Stimulated activated memory B cell treated with anti-CD40 and anti-IgM and Interleukin-4, amounts not matched to agents 10 μg/mL and 1 μg/mL and 100 μg/mL, for 72 hours (primary cell): Measurements from ENCODE around the gene INTS15.

Experiments used
- ATAC-seq: fragments of 150-1000 bp; cut with Tn5 transposase; 2 replicates; pipeline ENCODE4 v1.10.0; 2021
- H3K27ac Mint-ChIP-seq: one replicate; pipeline ENCODE4 v1.8.0; 2022; ENCODE audit warnings: mild to moderate bottlenecking, mixed read lengths
- H3K27me3 Mint-ChIP-seq: one replicate; pipeline ENCODE4 v1.8.0; 2022; ENCODE audit warnings: mixed read lengths
- H3K36me3 Mint-ChIP-seq: one replicate; pipeline ENCODE4 v1.8.0; 2022; ENCODE audit warnings: mixed read lengths
- H3K4me1 Mint-ChIP-seq: one replicate; pipeline ENCODE4 v1.8.0; 2022; ENCODE audit warnings: mixed read lengths
- H3K4me3 Mint-ChIP-seq: one replicate; pipeline ENCODE4 v1.8.0; 2022; ENCODE audit warnings: mild to moderate bottlenecking, moderate library complexity, mixed read lengths
- H3K9me3 Mint-ChIP-seq: one replicate; pipeline ENCODE4 v1.8.0; 2022; ENCODE audit warnings: mixed read lengths

The INTS15 gene

GRCh38 chr7:6642239-6642839 lies 52.5 kb downstream of the INTS15 start:
- Mint-ChIP-seq H3K27ac (peak overlapping the region; percentile 17), H3K27me3 (no peaks in the 10 kb centered on the region), H3K9me3 (peaks cover 3% of the 10 kb centered on the region), H3K4me3 (no peak overlapping the region), H3K36me3 (peaks cover 72% of the 10 kb centered on the region), H3K4me1 (peaks cover 41% of the 10 kb centered on the region)
- ATAC-seq, result no peak

DNA sequence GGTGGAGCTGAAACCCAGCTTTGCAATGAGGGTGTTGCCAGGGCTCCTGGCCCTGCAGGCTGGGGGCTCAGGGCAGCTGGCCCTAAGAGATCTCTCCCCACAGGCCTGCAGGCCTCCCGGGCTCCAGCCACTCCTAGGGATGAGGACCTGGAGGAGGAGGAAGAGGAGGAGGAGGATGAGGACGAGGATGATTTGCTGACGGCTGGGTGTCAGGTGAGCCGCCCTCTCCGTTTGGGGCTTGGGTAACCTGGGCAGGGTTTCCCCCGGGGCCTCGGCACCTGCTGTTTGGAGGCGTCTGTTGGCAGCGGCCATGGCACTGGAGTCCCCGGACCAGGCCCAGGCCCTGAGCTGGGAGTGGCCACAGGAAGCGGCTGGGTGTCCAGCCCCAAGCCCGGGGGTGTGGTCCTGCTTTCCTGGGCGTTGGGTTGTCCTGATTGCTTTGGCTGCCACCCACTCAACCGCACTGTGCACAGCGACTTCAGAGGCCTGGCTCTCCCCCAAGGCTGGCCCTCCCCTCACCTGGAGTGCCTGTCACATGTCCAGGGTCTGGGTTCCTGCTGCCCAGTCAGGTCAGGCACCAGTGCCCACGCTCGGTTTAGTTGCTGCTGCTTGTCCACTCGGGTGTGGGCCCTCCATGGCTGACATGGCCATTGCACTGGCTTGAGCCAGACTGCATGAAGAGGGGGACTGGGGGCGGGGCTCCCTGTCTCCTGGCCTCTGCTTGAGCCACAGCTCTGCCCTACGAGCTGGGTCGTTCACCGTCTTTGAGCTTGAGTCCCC lies 53.2 kb downstream of the INTS15 start:
- Mint-ChIP-seq H3K27ac (no peak overlapping the region), H3K4me1 (peaks cover 36% of the 10 kb centered on the region), H3K4me3 (no peak overlapping the region), H3K27me3 (no peaks in the 10 kb centered on the region), H3K36me3 (peaks cover 79% of the 10 kb centered on the region), H3K9me3 (peaks cover 3% of the 10 kb centered on the region)
- no peak for ATAC-seq

GRCh38 chr7:6643915-6644625 lies 54.2 kb downstream of the INTS15 start:
- Mint-ChIP-seq H3K36me3 (peaks cover 87% of the 10 kb centered on the region), H3K4me3 (no peak overlapping the region), H3K9me3 (peaks cover 2% of the 10 kb centered on the region), H3K27ac (no peak overlapping the region), H3K27me3 (no peaks in the 10 kb centered on the region), H3K4me1 (peaks cover 25% of the 10 kb centered on the region)
- peak; percentile 18 for ATAC-seq

GRCh38 chr7:6644728-6645127 lies 54.9 kb downstream of the INTS15 start:
- no peak for ATAC-seq
- peaks cover 19% of the 10 kb centered on the region for H3K4me1 Mint-ChIP-seq
- H3K9me3 Mint-ChIP-seq, result no peaks in the 10 kb centered on the region
- no peak overlapping the region for H3K27ac Mint-ChIP-seq
- H3K27me3 Mint-ChIP-seq, result no peaks in the 10 kb centered on the region
- peaks cover 84% of the 10 kb centered on the region for H3K36me3 Mint-ChIP-seq
- no peak overlapping the region for H3K4me3 Mint-ChIP-seq

GRCh38 chr7:6646465-6646864 lies 56.6 kb downstream of the INTS15 start:
- no peaks in the 10 kb centered on the region for H3K27me3 Mint-ChIP-seq
- no peak overlapping the region for H3K27ac Mint-ChIP-seq
- H3K9me3 Mint-ChIP-seq, result no peaks in the 10 kb centered on the region

GRCh38 chr7:6647080-6647479 lies 57.3 kb downstream of the INTS15 start:
- Mint-ChIP-seq H3K9me3 (no peaks in the 10 kb centered on the region), H3K27ac (no peak overlapping the region), H3K4me1 (peaks cover under 1% of the 10 kb centered on the region), H3K4me3 (no peak overlapping the region), H3K27me3 (no peaks in the 10 kb centered on the region), H3K36me3 (peaks cover 92% of the 10 kb centered on the region)
- no peak for ATAC-seq

More at GRCh38 chr7:6646465-6646864, 56.6 kb downstream of the INTS15 start:
- no peak for ATAC-seq
- Mint-ChIP-seq H3K4me3 (no peak overlapping the region), H3K4me1 (peaks cover 7% of the 10 kb centered on the region), H3K36me3 (peaks cover 92% of the 10 kb centered on the region)

- Mint-ChIP-seq H3K27me3 (no peaks in the 10 kb centered on the region), H3K27ac (no peak overlapping the region)
These were observed 57.7 kb downstream of the INTS15 start for GRCh38 chr7:6647541-6647940.

GRCh38 chr7:6648066-6648814 lies 58.4 kb downstream of the INTS15 start:
- no peaks in the 10 kb centered on the region for H3K9me3 Mint-ChIP-seq
- no peak overlapping the region for H3K4me3 Mint-ChIP-seq
- H3K27me3 Mint-ChIP-seq, result no peaks in the 10 kb centered on the region
- H3K27ac Mint-ChIP-seq, result no peak overlapping the region
- H3K4me1 Mint-ChIP-seq, result no peaks in the 10 kb centered on the region
- no peak for ATAC-seq
- H3K36me3 Mint-ChIP-seq, result peaks cover 87% of the 10 kb centered on the region

More at GRCh38 chr7:6647541-6647940, 57.7 kb downstream of the INTS15 start:
- Mint-ChIP-seq H3K4me3 (no peak overlapping the region), H3K9me3 (no peaks in the 10 kb centered on the region), H3K4me1 (no peaks in the 10 kb centered on the region), H3K36me3 (peaks cover 91% of the 10 kb centered on the region)
- ATAC-seq, result no peak

- H3K27me3 Mint-ChIP-seq, result no peaks in the 10 kb centered on the region
- no peak overlapping the region for H3K27ac Mint-ChIP-seq
- ATAC-seq, result no peak
- no peak overlapping the region for H3K4me3 Mint-ChIP-seq
- H3K4me1 Mint-ChIP-seq, result no peaks in the 10 kb centered on the region
- H3K36me3 Mint-ChIP-seq, result peaks cover 82% of the 10 kb centered on the region
- no peaks in the 10 kb centered on the region for H3K9me3 Mint-ChIP-seq
These were observed 58.9 kb downstream of the INTS15 start for GRCh38 chr7:6648815-6649104.

DNA sequence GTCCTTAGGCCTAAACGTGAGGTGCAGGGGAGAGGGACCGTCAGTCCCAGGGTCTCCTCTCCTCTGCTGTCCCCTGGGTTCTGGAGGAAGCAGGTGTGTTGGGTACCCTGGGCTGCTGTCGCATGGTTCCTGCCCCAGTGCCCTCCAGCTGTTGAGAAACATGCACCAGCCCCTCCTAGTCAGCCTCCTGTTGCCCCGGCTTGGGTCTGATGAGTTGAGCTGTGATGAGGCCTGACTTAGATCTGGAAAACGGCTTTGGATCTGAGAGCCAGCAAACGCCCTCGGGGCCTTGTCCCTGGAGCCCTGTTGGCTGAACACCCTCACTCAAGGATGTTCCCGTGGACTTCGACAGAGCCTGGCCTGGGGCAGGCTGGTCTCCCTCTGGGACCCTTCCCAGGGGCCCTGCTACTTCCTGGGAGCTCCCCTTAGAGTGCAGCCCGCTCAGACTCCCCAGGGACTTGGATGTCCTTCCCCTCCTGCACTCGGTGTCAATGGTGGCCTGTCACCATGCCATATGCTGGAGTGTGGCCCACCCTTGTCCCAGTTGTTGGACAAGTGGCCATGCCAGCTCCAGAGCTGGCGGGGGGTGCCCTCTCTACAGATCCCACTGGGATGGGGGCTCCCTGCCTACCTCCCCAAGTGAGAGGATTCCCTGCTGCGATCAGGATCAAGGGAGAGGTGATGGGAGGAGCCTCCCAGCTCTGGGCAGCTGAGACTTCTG lies 59.6 kb downstream of the INTS15 start:
- Mint-ChIP-seq H3K9me3 (no peaks in the 10 kb centered on the region), H3K4me1 (no peaks in the 10 kb centered on the region), H3K27ac (no peak overlapping the region), H3K4me3 (no peak overlapping the region), H3K27me3 (no peaks in the 10 kb centered on the region), H3K36me3 (peaks cover 76% of the 10 kb centered on the region)
- no peak for ATAC-seq

DNA sequence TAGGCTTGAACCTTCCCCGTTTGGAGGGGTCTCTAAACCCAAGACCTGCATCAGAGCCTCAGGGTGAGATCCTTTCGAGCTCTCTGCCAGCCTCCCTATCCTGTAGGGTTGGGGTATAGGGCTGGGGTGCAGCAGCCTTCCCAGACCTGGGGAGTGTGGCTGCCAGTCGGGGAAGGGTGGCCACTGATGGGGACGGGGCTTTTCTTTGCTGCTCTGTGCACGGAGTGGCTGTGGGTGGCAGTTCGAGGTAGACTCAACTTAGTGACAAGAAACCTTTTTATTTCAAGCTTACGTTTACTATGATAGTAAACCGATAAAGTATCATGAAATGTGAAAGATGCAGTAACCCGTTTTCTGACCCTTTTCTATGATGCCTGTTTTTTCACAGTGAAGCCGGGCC lies 60.3 kb downstream of the INTS15 start:
- H3K27ac Mint-ChIP-seq, result no peak overlapping the region
- no peak overlapping the region for H3K4me3 Mint-ChIP-seq
- H3K27me3 Mint-ChIP-seq, result no peaks in the 10 kb centered on the region
- no peak for ATAC-seq
- no peaks in the 10 kb centered on the region for H3K9me3 Mint-ChIP-seq
- H3K4me1 Mint-ChIP-seq, result no peaks in the 10 kb centered on the region
- H3K36me3 Mint-ChIP-seq, result peaks cover 75% of the 10 kb centered on the region

- Mint-ChIP-seq H3K27ac (no peak overlapping the region), H3K27me3 (no peaks in the 10 kb centered on the region)
These were observed 60.7 kb downstream of the INTS15 start for GRCh38 chr7:6650521-6651011.

GRCh38 chr7:6651851-6652445 lies 62.1 kb downstream of the INTS15 start:
- no peaks in the 10 kb centered on the region for H3K4me1 Mint-ChIP-seq
- H3K36me3 Mint-ChIP-seq, result peaks cover 68% of the 10 kb centered on the region
- no peaks in the 10 kb centered on the region for H3K9me3 Mint-ChIP-seq
- H3K27ac Mint-ChIP-seq, result no peak overlapping the region
- H3K27me3 Mint-ChIP-seq, result no peaks in the 10 kb centered on the region
- no peak overlapping the region for H3K4me3 Mint-ChIP-seq
- no peak for ATAC-seq

More at GRCh38 chr7:6650521-6651011, 60.7 kb downstream of the INTS15 start:
- no peak for ATAC-seq
- no peaks in the 10 kb centered on the region for H3K9me3 Mint-ChIP-seq
- H3K4me1 Mint-ChIP-seq, result no peaks in the 10 kb centered on the region
- no peak overlapping the region for H3K4me3 Mint-ChIP-seq
- H3K36me3 Mint-ChIP-seq, result peaks cover 76% of the 10 kb centered on the region

DNA sequence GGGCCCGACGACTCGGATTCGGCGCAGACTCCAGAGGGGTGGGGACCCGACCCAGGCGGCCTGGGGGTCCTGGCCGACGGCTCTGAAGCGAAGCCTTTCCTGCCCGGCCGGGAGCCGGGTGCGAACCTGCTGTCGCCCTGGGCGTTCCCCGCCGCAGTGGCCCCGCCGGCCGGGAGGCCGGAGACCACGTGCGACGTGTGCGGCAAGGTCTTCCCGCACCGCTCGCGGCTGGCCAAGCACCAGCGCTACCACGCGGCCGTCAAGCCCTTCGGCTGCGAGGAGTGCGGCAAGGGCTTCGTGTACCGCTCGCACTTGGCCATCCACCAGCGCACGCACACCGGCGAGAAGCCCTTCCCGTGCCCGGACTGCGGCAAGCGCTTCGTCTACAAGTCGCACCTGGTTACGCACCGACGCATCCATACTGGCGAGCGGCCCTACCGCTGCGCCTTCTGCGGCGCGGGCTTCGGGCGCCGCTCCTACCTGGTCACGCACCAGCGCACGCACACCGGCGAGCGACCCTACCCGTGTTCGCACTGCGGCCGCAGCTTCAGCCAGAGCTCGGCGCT lies 62.7 kb downstream of the INTS15 start:
- H3K4me1 Mint-ChIP-seq, result no peaks in the 10 kb centered on the region
- H3K27ac Mint-ChIP-seq, result no peak overlapping the region
- H3K4me3 Mint-ChIP-seq, result no peak overlapping the region
- no peaks in the 10 kb centered on the region for H3K9me3 Mint-ChIP-seq
- no peaks in the 10 kb centered on the region for H3K27me3 Mint-ChIP-seq
- no peak for ATAC-seq
- H3K36me3 Mint-ChIP-seq, result peaks cover 63% of the 10 kb centered on the region
